ENCODE measurements around the gene FKBP1B. TPM values are rescaled to one million over a fixed set of nuclear protein-coding genes. Genes with fewer than 3 reads are reported as not detected.
A peak's percentile ranks its signal among the peaks of the same experiment; 100 is the strongest.

The FKBP1B gene
- total RNA-seq, 1 experiment from 2014 or later = 58.6 TPM

DNA sequence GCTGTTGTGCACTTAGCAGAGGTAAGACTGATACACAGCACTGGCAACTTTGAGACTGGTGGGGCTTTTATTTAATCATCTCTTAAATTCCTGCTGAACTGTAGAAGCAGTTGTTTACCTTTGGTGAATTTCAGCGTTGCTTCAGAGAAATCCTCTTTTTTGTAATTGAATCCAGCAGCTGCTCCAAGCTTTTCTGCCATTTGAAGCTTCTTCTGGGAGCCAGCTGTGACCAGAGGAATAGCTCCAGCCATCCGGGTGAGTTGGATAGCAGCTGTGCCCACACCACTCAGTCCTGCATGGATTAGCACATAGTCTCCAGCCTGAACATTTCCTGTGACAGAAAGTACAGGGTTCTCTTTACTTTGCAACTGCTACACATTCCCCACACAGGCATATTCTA lies 31.2 kb downstream of the FKBP1B start (continued):
- TF ChIP-seq NR3C1 (CRISPR knock-in tag; conservative IDR thresholded peaks at IDR 0.05; ENCODE audit: low read depth) (no peak), USF1 (CRISPR knock-in tag; IDR thresholded peaks at IDR 0.05) (no peak)
- TF ChIP-seq, protein P1, sequence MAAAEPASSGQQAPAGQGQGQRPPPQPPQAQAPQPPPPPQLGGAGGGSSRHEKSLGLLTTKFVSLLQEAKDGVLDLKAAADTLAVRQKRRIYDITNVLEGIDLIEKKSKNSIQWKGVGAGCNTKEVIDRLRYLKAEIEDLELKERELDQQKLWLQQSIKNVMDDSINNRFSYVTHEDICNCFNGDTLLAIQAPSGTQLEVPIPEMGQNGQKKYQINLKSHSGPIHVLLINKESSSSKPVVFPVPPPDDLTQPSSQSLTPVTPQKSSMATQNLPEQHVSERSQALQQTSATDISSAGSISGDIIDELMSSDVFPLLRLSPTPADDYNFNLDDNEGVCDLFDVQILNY (CRISPR knock-in tag; IDR thresholded peaks at IDR 0.05) = no peak
- TF ChIP-seq, protein P2, sequence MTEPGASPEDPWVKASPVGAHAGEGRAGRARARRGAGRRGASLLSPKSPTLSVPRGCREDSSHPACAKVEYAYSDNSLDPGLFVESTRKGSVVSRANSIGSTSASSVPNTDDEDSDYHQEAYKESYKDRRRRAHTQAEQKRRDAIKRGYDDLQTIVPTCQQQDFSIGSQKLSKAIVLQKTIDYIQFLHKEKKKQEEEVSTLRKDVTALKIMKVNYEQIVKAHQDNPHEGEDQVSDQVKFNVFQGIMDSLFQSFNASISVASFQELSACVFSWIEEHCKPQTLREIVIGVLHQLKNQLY (CRISPR knock-in tag; IDR thresholded peaks at IDR 0.05) = no peak
- TF ChIP-seq, protein P3, sequence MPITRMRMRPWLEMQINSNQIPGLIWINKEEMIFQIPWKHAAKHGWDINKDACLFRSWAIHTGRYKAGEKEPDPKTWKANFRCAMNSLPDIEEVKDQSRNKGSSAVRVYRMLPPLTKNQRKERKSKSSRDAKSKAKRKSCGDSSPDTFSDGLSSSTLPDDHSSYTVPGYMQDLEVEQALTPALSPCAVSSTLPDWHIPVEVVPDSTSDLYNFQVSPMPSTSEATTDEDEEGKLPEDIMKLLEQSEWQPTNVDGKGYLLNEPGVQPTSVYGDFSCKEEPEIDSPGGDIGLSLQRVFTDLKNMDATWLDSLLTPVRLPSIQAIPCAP (CRISPR knock-in tag; IDR thresholded peaks at IDR 0.05) = no peak

DNA sequence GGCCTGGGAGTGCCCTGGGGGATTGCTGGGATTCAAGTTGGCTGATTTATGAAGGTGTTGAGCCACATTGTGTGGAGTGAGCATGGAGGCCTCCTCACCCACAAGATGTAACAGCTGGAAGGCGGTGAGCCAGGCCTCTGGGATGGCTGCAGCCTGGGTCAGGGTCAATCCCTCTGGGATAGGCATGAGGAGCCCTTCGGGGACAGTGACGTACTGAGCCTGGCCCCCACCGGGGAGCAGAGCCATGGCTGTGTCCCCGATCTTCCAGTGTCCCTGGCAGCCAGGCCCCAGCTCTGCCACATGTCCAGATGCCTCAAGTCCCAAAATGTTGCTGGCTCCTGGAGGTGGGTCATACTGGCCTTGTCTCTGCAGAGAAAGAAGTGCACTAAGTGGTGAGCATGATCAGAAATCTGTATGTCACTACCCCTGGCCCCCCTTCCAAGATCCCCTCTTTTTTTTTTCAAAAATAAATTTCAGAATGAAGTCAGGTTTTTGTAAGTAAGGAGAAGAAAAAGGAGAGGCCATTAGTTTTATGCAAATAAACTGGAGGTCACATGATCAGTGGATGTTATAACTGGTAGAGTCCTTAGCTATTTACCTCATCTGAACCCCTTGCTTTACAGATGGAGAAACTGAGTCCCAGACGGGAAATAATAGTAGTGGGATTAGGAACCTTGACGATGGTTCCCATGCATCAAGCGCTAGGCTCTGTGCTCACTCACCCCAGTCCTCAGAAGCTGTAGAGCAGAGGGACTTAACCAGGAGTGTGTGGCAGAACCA lies 33.4 kb downstream of the FKBP1B start:
- Mint-ChIP-seq H3K9me3 (no peaks in the 10 kb centered on the region), H3K4me1 (peaks cover 22% of the 10 kb centered on the region), H3K36me3 (peaks cover 38% of the 10 kb centered on the region), H3K4me3 (peak overlapping the region; percentile 89), H3K27ac (peak overlapping the region; percentile 98), H3K27me3 (ENCODE audit: low read depth) (no peaks in the 10 kb centered on the region)
- ATAC-seq = no peak
- peak; percentile 63 for TF ChIP-seq USF2 (CRISPR knock-in tag; IDR thresholded peaks at IDR 0.05)
- 0 out of 2 replicates have a peak, but pooled peaks have one; percentile 11 for TF ChIP-seq USF1 (CRISPR knock-in tag; IDR thresholded peaks at IDR 0.05)
- TF ChIP-seq CREM (CRISPR knock-in tag; IDR thresholded peaks at IDR 0.05) = no peak
- POLR2A ChIA-PET = interaction anchor here (1.1 to 3.0 kb wide), 6 partner anchors 23 to 327 kb away, joined by 3 to 30 read pairs (median 10); partner anchors contain the start of genes ATAD2B, FAM228B and WDCP
- CTCF ChIA-PET = interaction anchor here (0.6 to 3.4 kb wide), 25 partner anchors 10 to 744 kb away, joined by 3 to 64 read pairs (median 8); partner anchors contain the start of genes ATAD2B, FAM228B, FKBP1B and PFN4
- DNase-seq (ENCODE audit: low spot score) = no peak

DNA sequence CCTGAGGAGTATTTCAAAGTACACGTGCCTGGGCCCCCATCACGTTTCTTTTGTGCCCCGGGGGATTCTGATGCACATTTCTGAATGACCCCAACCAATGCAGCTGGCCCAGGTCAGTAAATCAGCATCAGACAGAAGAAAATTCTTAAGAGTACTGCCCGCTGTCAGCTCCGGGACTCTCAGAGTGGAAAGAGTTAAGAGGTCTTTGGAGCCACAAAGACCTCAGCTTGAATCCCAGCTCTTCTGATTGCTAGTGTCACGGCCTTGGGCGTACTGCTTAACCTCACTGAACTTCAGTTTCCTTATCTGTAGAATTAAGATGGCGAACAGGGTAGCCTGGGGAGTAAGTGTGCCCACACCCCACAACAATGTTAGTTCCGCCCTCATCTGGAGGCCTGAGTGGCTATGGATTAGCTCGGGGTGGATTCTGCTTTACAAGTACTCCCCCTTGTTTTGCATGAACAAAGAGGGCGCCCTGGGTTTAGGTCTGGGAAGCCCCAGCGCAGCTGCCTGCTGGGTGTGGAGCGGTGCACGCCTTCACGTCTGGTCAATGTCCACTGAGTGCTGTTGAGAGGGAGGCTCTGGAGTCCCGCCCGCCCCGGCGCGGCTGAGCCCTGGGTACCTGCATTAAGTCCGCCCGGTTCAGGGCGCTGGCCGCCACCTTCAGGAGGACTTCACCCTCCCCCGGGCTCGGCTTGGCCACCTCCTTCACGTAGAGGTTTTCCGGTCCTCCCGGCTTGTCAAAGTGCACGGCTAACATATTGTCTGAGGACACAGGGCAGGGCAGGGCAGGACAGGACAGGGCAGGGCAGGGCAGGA lies 34.2 kb downstream of the FKBP1B start:
- CTCF ChIA-PET = interaction anchor here (0.5 to 3.4 kb wide), 43 partner anchors 8 to 744 kb away, joined by 3 to 64 read pairs (median 5); partner anchors contain the start of genes ATAD2B, FAM228B, FKBP1B and PFN4
- H3K27me3 Mint-ChIP-seq (ENCODE audit: low read depth) = no peaks in the 10 kb centered on the region
- no peaks in the 10 kb centered on the region for H3K9me3 Mint-ChIP-seq
- POLR2A ChIA-PET = interaction anchor here (1.0 to 3.0 kb wide), 12 partner anchors 7 to 326 kb away, joined by 3 to 30 read pairs (median 5); partner anchors contain the start of genes ATAD2B, FAM228B, SF3B6 and WDCP
- ATAC-seq (peak; percentile 69), DNase-seq (ENCODE audit: low spot score) (peak; percentile 81)
- H3K27ac Mint-ChIP-seq = peak overlapping the region; percentile 98
- peaks cover 20% of the 10 kb centered on the region for H3K4me1 Mint-ChIP-seq
- H3K36me3 Mint-ChIP-seq = peaks cover 38% of the 10 kb centered on the region
- H3K4me3 Mint-ChIP-seq = peak overlapping the region; percentile 89
- TF ChIP-seq ERG (CRISPR knock-in tag; IDR thresholded peaks at IDR 0.05) (no peak), ESRRA (CRISPR knock-in tag; IDR thresholded peaks at IDR 0.05; ENCODE audit: borderline replicate concordance) (no peak), ZNF232 (CRISPR knock-in tag; IDR thresholded peaks at IDR 0.05) (peak; percentile 21; the same call in 1 of the 2 replicates), GABPB1 (CRISPR knock-in tag; IDR thresholded peaks at IDR 0.05) (peak; percentile 62), TEAD1 (CRISPR knock-in tag; IDR thresholded peaks at IDR 0.05) (0 out of 2 replicates have a peak, but pooled peaks have one; percentile 17), NFE2L1 (CRISPR knock-in tag; IDR thresholded peaks at IDR 0.05) (no peak), ETV6 (CRISPR knock-in tag; IDR thresholded peaks at IDR 0.05) (no peak; the same call in 1 of the 2 replicates), FOXJ3 (CRISPR knock-in tag; IDR thresholded peaks at IDR 0.05; ENCODE audit: borderline replicate concordance) (peak; percentile 18; the same call in 1 of the 2 replicates), TP53 (CRISPR knock-in tag; IDR thresholded peaks at IDR 0.05) (no peak)
- TF ChIP-seq, protein P4, sequence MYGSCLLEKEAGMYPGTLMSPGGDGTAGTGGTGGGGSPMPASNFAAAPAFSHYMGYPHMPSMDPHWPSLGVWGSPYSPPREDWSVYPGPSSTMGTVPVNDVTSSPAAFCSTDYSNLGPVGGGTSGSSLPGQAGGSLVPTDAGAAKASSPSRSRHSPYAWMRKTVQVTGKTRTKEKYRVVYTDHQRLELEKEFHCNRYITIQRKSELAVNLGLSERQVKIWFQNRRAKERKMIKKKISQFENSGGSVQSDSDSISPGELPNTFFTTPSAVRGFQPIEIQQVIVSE (CRISPR knock-in tag; IDR thresholded peaks at IDR 0.05; ENCODE audit: borderline replicate concordance) = no peak
- TF ChIP-seq, protein P5, sequence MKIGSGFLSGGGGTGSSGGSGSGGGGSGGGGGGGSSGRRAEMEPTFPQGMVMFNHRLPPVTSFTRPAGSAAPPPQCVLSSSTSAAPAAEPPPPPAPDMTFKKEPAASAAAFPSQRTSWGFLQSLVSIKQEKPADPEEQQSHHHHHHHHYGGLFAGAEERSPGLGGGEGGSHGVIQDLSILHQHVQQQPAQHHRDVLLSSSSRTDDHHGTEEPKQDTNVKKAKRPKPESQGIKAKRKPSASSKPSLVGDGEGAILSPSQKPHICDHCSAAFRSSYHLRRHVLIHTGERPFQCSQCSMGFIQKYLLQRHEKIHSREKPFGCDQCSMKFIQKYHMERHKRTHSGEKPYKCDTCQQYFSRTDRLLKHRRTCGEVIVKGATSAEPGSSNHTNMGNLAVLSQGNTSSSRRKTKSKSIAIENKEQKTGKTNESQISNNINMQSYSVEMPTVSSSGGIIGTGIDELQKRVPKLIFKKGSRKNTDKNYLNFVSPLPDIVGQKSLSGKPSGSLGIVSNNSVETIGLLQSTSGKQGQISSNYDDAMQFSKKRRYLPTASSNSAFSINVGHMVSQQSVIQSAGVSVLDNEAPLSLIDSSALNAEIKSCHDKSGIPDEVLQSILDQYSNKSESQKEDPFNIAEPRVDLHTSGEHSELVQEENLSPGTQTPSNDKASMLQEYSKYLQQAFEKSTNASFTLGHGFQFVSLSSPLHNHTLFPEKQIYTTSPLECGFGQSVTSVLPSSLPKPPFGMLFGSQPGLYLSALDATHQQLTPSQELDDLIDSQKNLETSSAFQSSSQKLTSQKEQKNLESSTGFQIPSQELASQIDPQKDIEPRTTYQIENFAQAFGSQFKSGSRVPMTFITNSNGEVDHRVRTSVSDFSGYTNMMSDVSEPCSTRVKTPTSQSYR (CRISPR knock-in tag; IDR thresholded peaks at IDR 0.05) = no peak
